RWPE2 (cell line): ENCODE measurements around the gene TUSC1.
A peak's percentile ranks its signal among the peaks of the same experiment; 100 is the strongest.

Experiments used
- ATAC-seq: fragments of 200-7000 bp; cut with Tn5 transposase; 3 replicates; pipeline ENCODE4 v1.9.1; 2021; ENCODE audit warnings: low read depth
- DNase-seq: peaks from one replicate; pipeline ENCODE4 v3.0.0-alpha.2; 2020; ENCODE audit warnings: low spot score
- H3K27ac ChIP-seq: fragments of 450-650 bp; 2 replicates; pipeline ENCODE4 v1.5.1; 2017; ENCODE audit warnings: mild to moderate bottlenecking; ENCODE audit not compliant: poor library complexity, severe bottlenecking
- H3K27me3 ChIP-seq: fragments of 250-450 bp; sonication (Bioruptor Pico); 2 replicates; pipeline ENCODE4 v1.5.1; 2021; ENCODE audit warnings: mild to moderate bottlenecking, moderate library complexity; ENCODE audit not compliant: insufficient read depth, poor library complexity, severe bottlenecking
- H3K36me3 ChIP-seq: fragments of 250-450 bp; sonication (Bioruptor Pico); 2 replicates; pipeline ENCODE4 v1.5.1; 2020; ENCODE audit warnings: low read depth, mild to moderate bottlenecking, moderate library complexity
- H3K4me1 ChIP-seq: fragments of 250-450 bp; sonication (Bioruptor Pico); 2 replicates; pipeline ENCODE4 v1.5.1; 2021; ENCODE audit warnings: mild to moderate bottlenecking, moderate library complexity; ENCODE audit not compliant: insufficient read depth, poor library complexity, severe bottlenecking
- H3K4me3 ChIP-seq: fragments of 250-450 bp; sonication (Bioruptor Pico); 2 replicates; pipeline ENCODE4 v1.5.1; 2021; ENCODE audit warnings: mild to moderate bottlenecking, moderate library complexity; ENCODE audit not compliant: severe bottlenecking
- H3K9me3 ChIP-seq: fragments of 250-450 bp; sonication (Bioruptor Pico); 2 replicates; pipeline ENCODE4 v1.5.1; 2021; ENCODE audit warnings: mild to moderate bottlenecking, moderate library complexity; ENCODE audit not compliant: severe bottlenecking
- TF ChIP-seq, protein P1 (sequence below): fragments of 450-650 bp; IDR thresholded peaks from one replicate; pipeline ENCODE4 v1.5.1; 2017; ENCODE audit warnings: mild to moderate bottlenecking, moderate library complexity; ENCODE audit not compliant: poor library complexity, severe bottlenecking

Gene TUSC1

DNA sequence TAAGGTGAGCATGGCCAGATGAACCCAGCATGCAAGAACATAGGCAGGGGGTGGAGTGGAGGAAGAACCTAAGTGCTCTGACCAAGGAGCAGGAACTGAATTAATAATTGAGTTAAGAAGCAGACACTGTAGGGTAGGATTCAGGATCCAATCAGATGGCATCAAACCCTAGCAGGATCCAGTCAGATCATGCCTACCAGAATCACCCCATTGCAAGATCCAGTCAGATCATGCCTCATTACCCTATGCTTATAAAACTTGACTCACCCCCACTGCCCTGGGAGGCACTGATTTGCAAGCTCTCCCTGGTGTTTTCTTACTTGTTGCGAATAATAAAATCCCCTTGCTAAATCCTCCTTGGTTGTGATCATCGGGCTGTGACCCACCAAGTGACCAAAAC is 19.7 kb downstream of the TUSC1 start:
- Histone ChIP-seq H3K27ac (no peak overlapping the region), H3K27me3 (no peaks in the 10 kb centered on the region), H3K4me3 (no peak overlapping the region), H3K9me3 (no peaks in the 10 kb centered on the region), H3K36me3 (no peaks in the 10 kb centered on the region), H3K4me1 (no peaks in the 10 kb centered on the region)
- ATAC-seq (peak; percentile 21; the same call in 1 of the 3 replicates), DNase-seq (no peak)
- TF ChIP-seq, protein P1, sequence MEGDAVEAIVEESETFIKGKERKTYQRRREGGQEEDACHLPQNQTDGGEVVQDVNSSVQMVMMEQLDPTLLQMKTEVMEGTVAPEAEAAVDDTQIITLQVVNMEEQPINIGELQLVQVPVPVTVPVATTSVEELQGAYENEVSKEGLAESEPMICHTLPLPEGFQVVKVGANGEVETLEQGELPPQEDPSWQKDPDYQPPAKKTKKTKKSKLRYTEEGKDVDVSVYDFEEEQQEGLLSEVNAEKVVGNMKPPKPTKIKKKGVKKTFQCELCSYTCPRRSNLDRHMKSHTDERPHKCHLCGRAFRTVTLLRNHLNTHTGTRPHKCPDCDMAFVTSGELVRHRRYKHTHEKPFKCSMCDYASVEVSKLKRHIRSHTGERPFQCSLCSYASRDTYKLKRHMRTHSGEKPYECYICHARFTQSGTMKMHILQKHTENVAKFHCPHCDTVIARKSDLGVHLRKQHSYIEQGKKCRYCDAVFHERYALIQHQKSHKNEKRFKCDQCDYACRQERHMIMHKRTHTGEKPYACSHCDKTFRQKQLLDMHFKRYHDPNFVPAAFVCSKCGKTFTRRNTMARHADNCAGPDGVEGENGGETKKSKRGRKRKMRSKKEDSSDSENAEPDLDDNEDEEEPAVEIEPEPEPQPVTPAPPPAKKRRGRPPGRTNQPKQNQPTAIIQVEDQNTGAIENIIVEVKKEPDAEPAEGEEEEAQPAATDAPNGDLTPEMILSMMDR = no peak

DNA sequence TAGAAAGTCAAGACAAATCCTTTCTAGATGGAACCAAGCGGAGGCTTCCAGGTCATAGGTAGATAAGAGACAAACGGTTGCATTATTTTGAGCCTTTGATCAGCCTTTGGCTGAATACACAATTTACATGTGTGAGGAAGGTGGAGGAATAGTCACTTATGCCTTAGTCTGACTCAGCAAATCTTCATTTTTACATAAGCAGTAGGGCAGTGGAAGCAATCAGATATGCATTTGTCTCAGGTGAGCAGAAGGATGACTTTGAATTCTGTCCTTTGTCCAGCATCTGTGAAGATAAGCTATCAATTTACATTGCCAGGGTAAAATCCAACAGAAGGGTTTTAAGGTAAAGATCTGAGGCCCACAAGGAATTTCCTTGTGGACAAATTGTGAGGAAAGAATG is 23.8 kb downstream of the TUSC1 start:
- Histone ChIP-seq H3K9me3 (no peaks in the 10 kb centered on the region), H3K27ac (no peak overlapping the region), H3K4me1 (no peaks in the 10 kb centered on the region), H3K36me3 (no peaks in the 10 kb centered on the region), H3K27me3 (peaks cover 6% of the 10 kb centered on the region), H3K4me3 (no peak overlapping the region)
- DNase-seq (no peak), ATAC-seq (no peak)
- TF ChIP-seq, protein P1 = no peak

DNA sequence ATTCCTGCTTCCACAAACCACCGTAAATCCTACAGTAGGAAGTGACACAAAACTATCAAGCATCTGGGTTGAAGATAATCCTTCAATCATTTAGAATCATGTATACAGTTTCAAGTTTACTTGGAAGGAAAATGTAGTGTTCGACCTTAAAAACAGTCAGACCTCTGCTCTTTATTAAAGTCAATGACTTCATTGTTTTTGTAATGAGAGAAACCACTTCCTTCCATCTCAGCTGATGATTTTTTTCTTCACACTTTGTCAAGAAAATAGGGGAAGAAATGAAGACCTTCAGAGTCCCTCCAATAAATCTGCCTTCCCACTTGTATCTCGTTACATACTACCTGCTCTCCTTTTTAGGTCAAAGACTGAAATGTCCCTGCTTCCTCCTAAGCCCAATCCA is 30.1 kb downstream of the TUSC1 start:
- TF ChIP-seq, protein P1 = no peak
- no peak for ATAC-seq

DNA sequence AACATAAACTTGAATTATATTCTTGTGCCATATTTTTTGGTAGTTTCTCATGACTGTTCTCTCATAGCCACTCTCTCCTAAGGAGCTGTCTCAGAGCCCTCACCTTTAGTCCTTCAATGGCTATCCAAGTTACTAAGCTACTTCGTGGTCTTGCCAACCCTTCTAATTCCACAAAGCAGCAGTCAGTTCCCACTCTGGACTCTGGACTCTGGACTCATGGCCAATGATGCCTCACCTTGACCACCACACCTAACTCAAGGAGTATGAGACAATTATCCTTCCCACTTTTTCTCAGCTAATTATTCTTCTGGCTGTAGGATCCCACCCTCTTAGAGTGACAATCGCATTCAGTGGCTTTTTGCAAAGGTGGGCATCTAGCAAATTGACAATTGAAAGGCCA is 42.2 kb downstream of the TUSC1 start:
- Histone ChIP-seq H3K4me1 (no peaks in the 10 kb centered on the region), H3K36me3 (no peaks in the 10 kb centered on the region), H3K27me3 (peaks cover 6% of the 10 kb centered on the region), H3K4me3 (no peak overlapping the region), H3K9me3 (no peaks in the 10 kb centered on the region), H3K27ac (no peak overlapping the region)
- DNase-seq = no peak
- ATAC-seq = no peak
- TF ChIP-seq, protein P1 = no peak

More for the DNA sequence above, 30.1 kb downstream of the TUSC1 start:
- no peak for DNase-seq
- H3K27me3 ChIP-seq = peaks cover 6% of the 10 kb centered on the region
- no peaks in the 10 kb centered on the region for H3K4me1 ChIP-seq
- no peak overlapping the region for H3K27ac ChIP-seq
- no peaks in the 10 kb centered on the region for H3K9me3 ChIP-seq
- H3K4me3 ChIP-seq = no peak overlapping the region
- no peaks in the 10 kb centered on the region for H3K36me3 ChIP-seq

DNA sequence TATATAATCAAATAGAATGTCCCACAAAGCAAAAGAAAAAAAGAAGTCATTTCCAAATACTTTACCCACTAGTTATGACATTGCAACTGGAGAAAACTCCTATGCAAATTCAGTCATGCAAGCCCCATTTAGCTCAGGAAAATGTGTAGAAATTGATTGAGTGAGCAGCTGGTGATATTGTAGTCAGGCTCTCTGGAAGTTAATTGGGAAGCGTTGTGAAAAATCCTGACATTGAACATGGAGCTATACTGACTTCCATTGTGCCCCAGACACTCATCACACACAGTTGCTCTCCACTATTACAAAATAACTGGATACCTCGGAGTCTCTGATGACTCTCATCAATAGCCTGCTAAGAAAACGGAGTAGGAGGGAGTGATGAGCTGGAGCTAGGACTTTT is 49.0 kb downstream of the TUSC1 start:
- Histone ChIP-seq H3K27me3 (no peaks in the 10 kb centered on the region), H3K4me1 (no peaks in the 10 kb centered on the region), H3K36me3 (no peaks in the 10 kb centered on the region), H3K27ac (no peak overlapping the region), H3K9me3 (no peaks in the 10 kb centered on the region), H3K4me3 (no peak overlapping the region)
- TF ChIP-seq, protein P1 = no peak
- DNase-seq (no peak), ATAC-seq (no peak)
